HepG2 (cell line): ENCODE measurements around the gene ZNF19. TPM values are rescaled to one million over a fixed set of nuclear protein-coding genes. Genes with fewer than 3 reads are reported as not detected.

Experiments used
- AHR ChIP-seq: IDR thresholded peaks from 2 replicates; pipeline ENCODE4 v1.6.1; 2018; ENCODE audit warnings: missing genetic modification reagents, missing compliant biosample characterization
- AKAP8 ChIP-seq: sonication (generic); formaldehyde crosslinking; IDR thresholded peaks from 2 replicates; pipeline ENCODE4 v1.5.1; 2020; ENCODE audit warnings: mild to moderate bottlenecking, missing genetic modification reagents
- CEBPB ChIP-seq: IDR thresholded peaks from 2 replicates; pipeline ENCODE4 v1.6.1; 2011; ENCODE audit warnings: low read depth, low read length, improper control_type of control experiment, borderline replicate concordance
- CERS6 ChIP-seq: sonication (generic); formaldehyde crosslinking; IDR thresholded peaks from 2 replicates; pipeline ENCODE4 v1.5.0; 2020; ENCODE audit warnings: missing genetic modification reagents
- GPN1 ChIP-seq: sonication (generic); formaldehyde crosslinking; IDR thresholded peaks from 2 replicates; pipeline ENCODE4 v1.5.1; 2020; ENCODE audit warnings: missing genetic modification reagents, borderline replicate concordance
- HNRNPUL1 ChIP-seq: fragments of 200-400 bp; formaldehyde crosslinking; IDR thresholded peaks from 2 replicates; pipeline ENCODE4 v1.6.1; 2017; ENCODE audit warnings: low read depth, mild to moderate bottlenecking, low read length, moderate library complexity
- IRF2 ChIP-seq: IDR thresholded peaks from 2 replicates; pipeline ENCODE4 v1.6.1; 2018; ENCODE audit warnings: missing genetic modification reagents, missing compliant biosample characterization
- LBX2 ChIP-seq: sonication (generic); formaldehyde crosslinking; IDR thresholded peaks from 2 replicates; pipeline ENCODE4 v1.5.0; 2020; ENCODE audit warnings: missing genetic modification reagents, mild to moderate bottlenecking, borderline replicate concordance
- MTF2 ChIP-seq: sonication (generic); formaldehyde crosslinking; IDR thresholded peaks from 2 replicates; pipeline ENCODE4 v1.5.0; 2020; ENCODE audit warnings: missing genetic modification reagents, borderline replicate concordance
- SRF ChIP-seq: IDR thresholded peaks from 2 replicates; pipeline ENCODE4 v1.6.1; 2011; ENCODE audit warnings: mild to moderate bottlenecking, low read depth, low read length, moderate library complexity
- SUZ12 ChIP-seq: fragments of 150-350 bp; IDR thresholded peaks from 2 replicates; pipeline ENCODE4 v1.6.1; 2014; ENCODE audit warnings: low read depth, low read length
- TCF7 ChIP-seq: sonication (generic); IDR thresholded peaks from 2 replicates; pipeline ENCODE4 v1.6.1; 2016; ENCODE audit warnings: antibody characterized with exemption, low read depth
- ZNF260 ChIP-seq: sonication (generic); formaldehyde crosslinking; IDR thresholded peaks from 2 replicates; pipeline ENCODE4 v1.4.0; 2020; ENCODE audit warnings: missing genetic modification reagents, low read depth, mild to moderate bottlenecking, borderline replicate concordance
- ZNF331 ChIP-seq: sonication (generic); formaldehyde crosslinking; IDR thresholded peaks from 2 replicates; pipeline ENCODE4 v1.4.0; 2020; ENCODE audit warnings: missing genetic modification reagents
- ZNF501 ChIP-seq: sonication (generic); formaldehyde crosslinking; IDR thresholded peaks from 2 replicates; pipeline ENCODE4 v1.5.1; 2020; ENCODE audit warnings: mild to moderate bottlenecking, moderate library complexity, missing genetic modification reagents
- ZNF543 ChIP-seq: sonication (generic); formaldehyde crosslinking; IDR thresholded peaks from 2 replicates; pipeline ENCODE4 v1.4.0; 2020; ENCODE audit warnings: mild to moderate bottlenecking, missing genetic modification reagents
- ZNF570 ChIP-seq: sonication (generic); formaldehyde crosslinking; IDR thresholded peaks from 2 replicates; pipeline ENCODE4 v1.4.0; 2020; ENCODE audit warnings: mild to moderate bottlenecking, missing genetic modification reagents, borderline replicate concordance
- ZNF616 ChIP-seq: sonication (generic); formaldehyde crosslinking; IDR thresholded peaks from 2 replicates; pipeline ENCODE4 v1.5.0; 2020; ENCODE audit warnings: low read depth, mild to moderate bottlenecking, missing genetic modification reagents
- ZSCAN20 ChIP-seq: sonication (generic); formaldehyde crosslinking; IDR thresholded peaks from 2 replicates; pipeline ENCODE4 v1.4.0; 2020; ENCODE audit warnings: missing genetic modification reagents, mild to moderate bottlenecking, borderline replicate concordance
- polyA plus RNA-seq, 8 experiments: library from polyadenylated mRNA; depleted of rRNA in 3 of 8; stranded (reverse) in 7 of 8; unstranded in 1 of 8; fragments of >200 nt; fragmentation: Illumina TruSeq in 4 of 8; extraction: Trizol in 4 of 8; gene quantifications; 2 replicates each; pipeline versions ENCODE4 v1.2.1 to v1.2.3, GENCODE V29; 2011 to 2016; ENCODE audit warnings: low read depth in 4 of 8, missing spikeins in 1 of 8, mixed read lengths in 1 of 8; ENCODE audit not compliant: insufficient read depth in 1 of 8
- total RNA-seq, 5 experiments: library from RNA; depleted of rRNA; stranded (reverse); fragments of >200 nt; fragmentation: Illumina TruSeq; extraction: Trizol; gene quantifications; 2 replicates each; pipeline ENCODE4 v1.2.3, GENCODE V29; 2016; ENCODE audit warnings: low read depth in 1 of 5
- TF ChIP-seq, protein P1 (sequence below): IDR thresholded peaks from 2 replicates; pipeline ENCODE4 v1.6.1; 2018; ENCODE audit warnings: missing genetic modification reagents, mild to moderate bottlenecking, missing compliant biosample characterization
- TF ChIP-seq, protein P2 (sequence below): sonication (generic); formaldehyde crosslinking; IDR thresholded peaks from 2 replicates; pipeline ENCODE4 v1.5.0; 2020; ENCODE audit warnings: mild to moderate bottlenecking, missing genetic modification reagents
- TF ChIP-seq, protein P3 (sequence below): sonication (generic); formaldehyde crosslinking; IDR thresholded peaks from 2 replicates; pipeline ENCODE4 v1.4.0; 2020; ENCODE audit warnings: mild to moderate bottlenecking, missing genetic modification reagents
- TF ChIP-seq, protein P4 (sequence below): IDR thresholded peaks from 2 replicates; pipeline ENCODE4 v1.6.1; 2016; ENCODE audit warnings: missing genetic modification reagents, missing compliant biosample characterization

The ZNF19 gene
- total and polyA plus RNA-seq, 2 of the 13 experiments (the other 11 are each of a cell fraction or from before 2014, with no cell fraction given): 3.2 to 5.8 TPM

- peak; percentile 95 for TF ChIP-seq ZNF331 (CRISPR knock-in tag)
- peak; percentile 97 for TF ChIP-seq ZNF570
- TF ChIP-seq SUZ12: no peak
- TF ChIP-seq TCF7: no peak
- TF ChIP-seq GPN1 (CRISPR knock-in tag): peak; percentile 98
- TF ChIP-seq, protein P1, sequence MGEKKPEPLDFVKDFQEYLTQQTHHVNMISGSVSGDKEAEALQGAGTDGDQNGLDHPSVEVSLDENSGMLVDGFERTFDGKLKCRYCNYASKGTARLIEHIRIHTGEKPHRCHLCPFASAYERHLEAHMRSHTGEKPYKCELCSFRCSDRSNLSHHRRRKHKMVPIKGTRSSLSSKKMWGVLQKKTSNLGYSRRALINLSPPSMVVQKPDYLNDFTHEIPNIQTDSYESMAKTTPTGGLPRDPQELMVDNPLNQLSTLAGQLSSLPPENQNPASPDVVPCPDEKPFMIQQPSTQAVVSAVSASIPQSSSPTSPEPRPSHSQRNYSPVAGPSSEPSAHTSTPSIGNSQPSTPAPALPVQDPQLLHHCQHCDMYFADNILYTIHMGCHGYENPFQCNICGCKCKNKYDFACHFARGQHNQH (CRISPR knock-in tag): peak; percentile 94
- TF ChIP-seq CEBPB: no peak
- TF ChIP-seq LBX2 (CRISPR knock-in tag): peak; percentile 85; the same call in 1 of the 2 replicates
- TF ChIP-seq ZNF501 (CRISPR knock-in tag): peak; percentile 68; the same call in 1 of the 2 replicates
- TF ChIP-seq ZNF616 (CRISPR knock-in tag): peak; percentile 92
- peak; percentile 88 for TF ChIP-seq CERS6 (CRISPR knock-in tag)
- TF ChIP-seq ZSCAN20: 0 out of 2 replicates have a peak, but pooled peaks have one; percentile 83
- TF ChIP-seq, protein P2, sequence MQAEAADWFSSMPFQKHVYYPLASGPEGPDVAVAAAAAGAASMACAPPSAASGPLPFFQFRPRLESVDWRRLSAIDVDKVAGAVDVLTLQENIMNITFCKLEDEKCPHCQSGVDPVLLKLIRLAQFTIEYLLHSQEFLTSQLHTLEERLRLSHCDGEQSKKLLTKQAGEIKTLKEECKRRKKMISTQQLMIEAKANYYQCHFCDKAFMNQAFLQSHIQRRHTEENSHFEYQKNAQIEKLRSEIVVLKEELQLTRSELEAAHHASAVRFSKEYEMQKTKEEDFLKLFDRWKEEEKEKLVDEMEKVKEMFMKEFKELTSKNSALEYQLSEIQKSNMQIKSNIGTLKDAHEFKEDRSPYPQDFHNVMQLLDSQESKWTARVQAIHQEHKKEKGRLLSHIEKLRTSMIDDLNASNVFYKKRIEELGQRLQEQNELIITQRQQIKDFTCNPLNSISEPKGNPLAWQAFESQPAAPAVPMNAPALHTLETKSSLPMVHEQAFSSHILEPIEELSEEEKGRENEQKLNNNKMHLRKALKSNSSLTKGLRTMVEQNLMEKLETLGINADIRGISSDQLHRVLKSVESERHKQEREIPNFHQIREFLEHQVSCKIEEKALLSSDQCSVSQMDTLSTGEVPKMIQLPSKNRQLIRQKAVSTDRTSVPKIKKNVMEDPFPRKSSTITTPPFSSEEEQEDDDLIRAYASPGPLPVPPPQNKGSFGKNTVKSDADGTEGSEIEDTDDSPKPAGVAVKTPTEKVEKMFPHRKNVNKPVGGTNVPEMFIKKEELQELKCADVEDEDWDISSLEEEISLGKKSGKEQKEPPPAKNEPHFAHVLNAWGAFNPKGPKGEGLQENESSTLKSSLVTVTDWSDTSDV (CRISPR knock-in tag): peak; percentile 93
- no peak for TF ChIP-seq MTF2 (CRISPR knock-in tag)
- TF ChIP-seq, protein P3, sequence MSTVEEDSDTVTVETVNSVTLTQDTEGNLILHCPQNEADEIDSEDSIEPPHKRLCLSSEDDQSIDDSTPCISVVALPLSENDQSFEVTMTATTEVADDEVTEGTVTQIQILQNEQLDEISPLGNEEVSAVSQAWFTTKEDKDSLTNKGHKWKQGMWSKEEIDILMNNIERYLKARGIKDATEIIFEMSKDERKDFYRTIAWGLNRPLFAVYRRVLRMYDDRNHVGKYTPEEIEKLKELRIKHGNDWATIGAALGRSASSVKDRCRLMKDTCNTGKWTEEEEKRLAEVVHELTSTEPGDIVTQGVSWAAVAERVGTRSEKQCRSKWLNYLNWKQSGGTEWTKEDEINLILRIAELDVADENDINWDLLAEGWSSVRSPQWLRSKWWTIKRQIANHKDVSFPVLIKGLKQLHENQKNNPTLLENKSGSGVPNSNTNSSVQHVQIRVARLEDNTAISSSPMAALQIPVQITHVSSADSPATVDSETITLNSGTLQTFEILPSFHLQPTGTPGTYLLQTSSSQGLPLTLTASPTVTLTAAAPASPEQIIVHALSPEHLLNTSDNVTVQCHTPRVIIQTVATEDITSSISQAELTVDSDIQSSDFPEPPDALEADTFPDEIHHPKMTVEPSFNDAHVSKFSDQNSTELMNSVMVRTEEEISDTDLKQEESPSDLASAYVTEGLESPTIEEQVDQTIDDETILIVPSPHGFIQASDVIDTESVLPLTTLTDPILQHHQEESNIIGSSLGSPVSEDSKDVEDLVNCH (CRISPR knock-in tag): 0 out of 2 replicates have a peak, but pooled peaks have one; percentile 76
- TF ChIP-seq AHR: peak; percentile 41; the same call in 1 of the 2 replicates
- TF ChIP-seq IRF2: peak; percentile 85
- TF ChIP-seq HNRNPUL1: no peak
- TF ChIP-seq, protein P4, sequence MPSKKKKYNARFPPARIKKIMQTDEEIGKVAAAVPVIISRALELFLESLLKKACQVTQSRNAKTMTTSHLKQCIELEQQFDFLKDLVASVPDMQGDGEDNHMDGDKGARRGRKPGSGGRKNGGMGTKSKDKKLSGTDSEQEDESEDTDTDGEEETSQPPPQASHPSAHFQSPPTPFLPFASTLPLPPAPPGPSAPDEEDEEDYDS: peak; percentile 60; the same call in 1 of the 2 replicates
- no peak for TF ChIP-seq SRF
- 0 out of 2 replicates have a peak, but pooled peaks have one; percentile 60 for TF ChIP-seq ZNF543 (CRISPR knock-in tag)
- no peak for TF ChIP-seq ZNF260 (CRISPR knock-in tag)
- TF ChIP-seq AKAP8 (CRISPR knock-in tag): no peak
Measured at GRCh38 chr16:71467810-71468209, 21.3 kb downstream of the ZNF19 start (continued).
